GM12878 (cell line): ENCODE results near the gene ST6GALNAC3.

Experiments used
- CREB1 ChIP-seq: IDR thresholded peaks from 2 replicates; pipeline ENCODE4 v1.6.1; 2012; ENCODE audit warnings: low read depth, mild to moderate bottlenecking, inconsistent platforms
- EED ChIP-seq: sonication (generic); IDR thresholded peaks from 2 replicates; pipeline ENCODE4 v1.6.1; 2016; ENCODE audit warnings: antibody characterized with exemption, low read depth
- EGR1 ChIP-seq, 2 experiments: IDR thresholded peaks; 1 replicate in 1 of 2; 2 replicates in 1 of 2; pipeline ENCODE4 v1.6.1; 2011 to 2012; ENCODE audit warnings: low read depth in 2 of 2, low read length in 2 of 2, borderline replicate concordance in 1 of 2, mild to moderate bottlenecking in 1 of 2, moderate library complexity in 1 of 2
- ESRRA ChIP-seq: IDR thresholded peaks from 2 replicates; pipeline ENCODE4 v1.6.1; 2012; ENCODE audit warnings: mild to moderate bottlenecking, low read length, improper control_type of control experiment
- NBN ChIP-seq: fragments of 450-650 bp; IDR thresholded peaks from 2 replicates; pipeline ENCODE4 v1.6.1; 2016
- PAX8 ChIP-seq: fragments of 450-650 bp; IDR thresholded peaks from 2 replicates; pipeline ENCODE4 v1.6.1; 2017; ENCODE audit warnings: mild to moderate bottlenecking, moderate library complexity
- POLR2A ChIP-seq: IDR thresholded peaks from 2 replicates; pipeline ENCODE4 v1.6.1; 2011; ENCODE audit warnings: low read depth, mild to moderate bottlenecking, low read length
- POLR2AphosphoS2 ChIP-seq: IDR thresholded peaks from 2 replicates; pipeline ENCODE4 v1.6.1; 2011; ENCODE audit warnings: low read depth, mild to moderate bottlenecking, low read length, improper control_type of control experiment, moderate library complexity
- RFX5 ChIP-seq: IDR thresholded peaks from 2 replicates; pipeline ENCODE4 v1.6.1; 2011; ENCODE audit warnings: low read depth, low read length, improper control_type of control experiment
- SMC3 ChIP-seq: IDR thresholded peaks from 2 replicates; pipeline ENCODE4 v1.6.1; 2011; ENCODE audit warnings: low read length, improper control_type of control experiment, borderline replicate concordance
- TCF12 ChIP-seq: IDR thresholded peaks from 2 replicates; pipeline ENCODE4 v1.6.1; 2011; ENCODE audit warnings: low read depth, mild to moderate bottlenecking, low read length
- TCF3 ChIP-seq: IDR thresholded peaks from 2 replicates; pipeline ENCODE4 v1.6.1; 2012; ENCODE audit warnings: low read depth, mild to moderate bottlenecking, low read length, borderline replicate concordance; ENCODE audit not compliant: insufficient read depth
- TF ChIP-seq, protein P1 (sequence below), 3 experiments: IDR thresholded peaks in 2 of 3; conservative IDR thresholded peaks in 1 of 3; 2 replicates each; pipeline ENCODE4 v1.5.1; 2011; ENCODE audit warnings: low read depth in 3 of 3, low read length in 3 of 3, mild to moderate bottlenecking in 3 of 3, control low read depth in 2 of 3, moderate library complexity in 2 of 3, inconsistent platforms in 1 of 3, mixed read lengths in 1 of 3; ENCODE audit not compliant: control insufficient read depth in 2 of 3, insufficient read depth in 1 of 3; ENCODE audit errors: extremely low read depth in 1 of 3
- TF ChIP-seq, protein P2 (sequence below): IDR thresholded peaks from 2 replicates; pipeline ENCODE4 v1.6.1; 2012; ENCODE audit warnings: low read depth, low read length, improper control_type of control experiment

DNA sequence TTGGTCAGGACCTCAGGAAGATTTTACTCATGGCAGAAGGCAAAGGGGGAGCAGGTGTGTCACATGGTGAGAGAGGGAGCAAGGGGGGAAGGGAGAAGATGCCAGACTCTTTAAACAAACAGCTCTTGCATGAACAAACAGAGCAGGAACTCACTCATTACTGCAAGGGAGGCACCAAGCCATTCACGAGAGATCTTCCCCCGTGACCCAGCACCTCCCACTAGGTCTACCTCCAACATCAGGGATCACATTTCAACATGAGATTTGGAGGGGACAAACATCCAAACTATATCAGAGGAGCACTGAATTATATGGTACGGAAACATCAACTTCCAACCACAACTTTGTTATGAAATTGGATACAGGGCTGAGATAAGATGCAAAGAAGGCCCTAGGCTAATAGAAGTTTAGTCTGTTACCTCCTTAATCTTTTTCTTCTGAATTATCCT, 164.9 kb downstream of the ST6GALNAC3 start:
- TF ChIP-seq ESRRA (no peak), POLR2A (no peak), RFX5 (no peak), SMC3 (no peak), NBN (no peak), POLR2AphosphoS2 (no peak), TCF12 (no peak), TCF3 (no peak), PAX8 (no peak), CREB1 (no peak), EGR1 (IDR thresholded peaks at IDR 0.05; ENCODE audit: borderline replicate concordance in 1 of 2, low read depth in 2 of 2, low read length in 2 of 2) (no peak), EED (no peak)
- TF ChIP-seq, protein P1, sequence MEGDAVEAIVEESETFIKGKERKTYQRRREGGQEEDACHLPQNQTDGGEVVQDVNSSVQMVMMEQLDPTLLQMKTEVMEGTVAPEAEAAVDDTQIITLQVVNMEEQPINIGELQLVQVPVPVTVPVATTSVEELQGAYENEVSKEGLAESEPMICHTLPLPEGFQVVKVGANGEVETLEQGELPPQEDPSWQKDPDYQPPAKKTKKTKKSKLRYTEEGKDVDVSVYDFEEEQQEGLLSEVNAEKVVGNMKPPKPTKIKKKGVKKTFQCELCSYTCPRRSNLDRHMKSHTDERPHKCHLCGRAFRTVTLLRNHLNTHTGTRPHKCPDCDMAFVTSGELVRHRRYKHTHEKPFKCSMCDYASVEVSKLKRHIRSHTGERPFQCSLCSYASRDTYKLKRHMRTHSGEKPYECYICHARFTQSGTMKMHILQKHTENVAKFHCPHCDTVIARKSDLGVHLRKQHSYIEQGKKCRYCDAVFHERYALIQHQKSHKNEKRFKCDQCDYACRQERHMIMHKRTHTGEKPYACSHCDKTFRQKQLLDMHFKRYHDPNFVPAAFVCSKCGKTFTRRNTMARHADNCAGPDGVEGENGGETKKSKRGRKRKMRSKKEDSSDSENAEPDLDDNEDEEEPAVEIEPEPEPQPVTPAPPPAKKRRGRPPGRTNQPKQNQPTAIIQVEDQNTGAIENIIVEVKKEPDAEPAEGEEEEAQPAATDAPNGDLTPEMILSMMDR (IDR thresholded peaks at IDR 0.05 in 2 of 3, conservative IDR thresholded peaks at IDR 0.05 in 1 of 3; ENCODE audit: control insufficient read depth in 2 of 3, extremely low read depth in 1 of 3, insufficient read depth in 1 of 3, low read depth in 3 of 3, low read length in 3 of 3): no peak
- TF ChIP-seq, protein P2, sequence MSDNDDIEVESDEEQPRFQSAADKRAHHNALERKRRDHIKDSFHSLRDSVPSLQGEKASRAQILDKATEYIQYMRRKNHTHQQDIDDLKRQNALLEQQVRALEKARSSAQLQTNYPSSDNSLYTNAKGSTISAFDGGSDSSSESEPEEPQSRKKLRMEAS: no peak
